ENCODE results near the gene GSN.

The GSN gene

GRCh38 chr9:121269642-121270254 lies 1.8 kb downstream of the GSN start:
- peak overlapping the region; percentile 71 to 93 for H3K4me3 ChIP-seq (replicated peaks in 1 of 2; ENCODE audit: low read depth in 2 of 2, low read length in 2 of 2)
- DNase-seq (ENCODE audit: low read depth in 2 of 2): no peak
- no peak for TF ChIP-seq CTCF (IDR thresholded peaks at IDR 0.05; ENCODE audit: low read depth, low read length)

GRCh38 chr9:121271368-121272341 lies 3.7 kb downstream of the GSN start:
- TF ChIP-seq CTCF (IDR thresholded peaks at IDR 0.05; ENCODE audit: low read depth, low read length): no peak
- DNase-seq (ENCODE audit: low read depth in 2 of 2): peak; percentile 72 to 78
- peak overlapping the region in 1 of 2 donors; percentile 7 for H3K4me3 ChIP-seq (replicated peaks in 1 of 2; ENCODE audit: low read depth in 2 of 2, low read length in 2 of 2)

- H3K4me3 ChIP-seq (replicated peaks in 1 of 2; ENCODE audit: low read depth in 2 of 2, low read length in 2 of 2): no peak overlapping the region
Observed at GRCh38 chr9:121272401-121272948, 4.5 kb downstream of the GSN start.

GRCh38 chr9:121273064-121273775 lies 5.3 kb downstream of the GSN start:
- no peak for DNase-seq (ENCODE audit: low read depth in 2 of 2)
- no peak for TF ChIP-seq CTCF (IDR thresholded peaks at IDR 0.05; ENCODE audit: low read depth, low read length)
- no peak overlapping the region for H3K4me3 ChIP-seq (replicated peaks in 1 of 2; ENCODE audit: low read depth in 2 of 2, low read length in 2 of 2)

More at GRCh38 chr9:121272401-121272948, 4.5 kb downstream of the GSN start:
- TF ChIP-seq CTCF (IDR thresholded peaks at IDR 0.05; ENCODE audit: low read depth, low read length): no peak
- DNase-seq (ENCODE audit: low read depth in 2 of 2): no peak

- no peak overlapping the region for H3K4me3 ChIP-seq (replicated peaks in 1 of 2; ENCODE audit: low read depth in 2 of 2, low read length in 2 of 2)
- TF ChIP-seq CTCF (IDR thresholded peaks at IDR 0.05; ENCODE audit: low read depth, low read length): no peak
- no peak for DNase-seq (ENCODE audit: low read depth in 2 of 2)
Observed at GRCh38 chr9:121274851-121275250, 6.9 kb downstream of the GSN start.

All from cardiac fibroblast (primary cell).